GM23338 (cell line): Measurements from ENCODE around the gene TNRC18.
"Not testable (repeated sequence)": the region's sequence is repeated elsewhere in the genome, so short reads cannot be mapped to it uniquely, and the experiment has no call there.

Source experiments
- CTCF ChIP-seq, 2 experiments: fragments of 200-600 bp in 1 of 2; sonication (generic) in 1 of 2; conservative IDR thresholded peaks; 2 replicates each; pipeline versions ENCODE4 v1.5.1 to v1.6.1; 2016 to 2017; ENCODE audit warnings: antibody characterized with exemption in 2 of 2, low read depth in 2 of 2, mild to moderate bottlenecking in 2 of 2, moderate library complexity in 1 of 2
- POLR2AphosphoS5 ChIP-seq: IDR thresholded peaks from 2 replicates; pipeline ENCODE4 v1.6.1; 2016; ENCODE audit warnings: antibody characterized with exemption, low read depth

GRCh38 chr7:5305050-5305449, 118.6 kb downstream of the TNRC18 start:
- not testable (repeated sequence) for TF ChIP-seq CTCF (conservative IDR thresholded peaks at IDR 0.05; ENCODE audit: low read depth in 2 of 2); POLR2AphosphoS5
